GM21717 (cell line): ENCODE data around the gene DENND5B.
A peak's percentile ranks its signal among the peaks of the same experiment; 100 is the strongest.
"Not testable (repeated sequence)": the region's sequence is repeated elsewhere in the genome, so short reads cannot be mapped to it uniquely, and the experiment has no call there.

Experiments
- ATAC-seq: cut with Tn5 transposase; IDR thresholded peaks from one replicate; pipeline ENCODE4 v1.9.1; 2021; ENCODE audit warnings: mild to moderate bottlenecking, moderate library complexity; ENCODE audit not compliant: unreplicated experiment

The DENND5B gene

DNA sequence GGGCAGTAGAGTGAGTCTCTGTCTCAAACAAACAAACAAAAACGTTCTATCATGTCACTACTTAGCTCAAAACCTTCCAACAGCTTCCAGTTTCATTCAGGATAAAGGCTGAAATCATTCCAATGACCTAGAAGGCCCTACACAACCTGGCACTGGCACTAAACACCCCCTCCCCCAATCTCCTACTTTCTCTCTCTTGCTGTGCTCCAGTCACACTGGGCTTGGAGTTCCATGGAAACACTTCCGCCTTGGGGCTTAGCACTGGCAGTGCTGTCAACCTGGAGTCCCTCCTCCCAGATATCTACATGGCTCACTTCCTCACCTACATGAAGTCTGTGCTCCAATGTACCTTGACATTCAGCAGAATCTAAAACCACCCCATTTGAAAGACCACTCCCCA lies 199.9 kb downstream of the DENND5B start:
- ATAC-seq, result no peak

GRCh38 chr12:31388713-31389112 lies 202.2 kb downstream of the DENND5B start:
- no peak for ATAC-seq

DNA sequence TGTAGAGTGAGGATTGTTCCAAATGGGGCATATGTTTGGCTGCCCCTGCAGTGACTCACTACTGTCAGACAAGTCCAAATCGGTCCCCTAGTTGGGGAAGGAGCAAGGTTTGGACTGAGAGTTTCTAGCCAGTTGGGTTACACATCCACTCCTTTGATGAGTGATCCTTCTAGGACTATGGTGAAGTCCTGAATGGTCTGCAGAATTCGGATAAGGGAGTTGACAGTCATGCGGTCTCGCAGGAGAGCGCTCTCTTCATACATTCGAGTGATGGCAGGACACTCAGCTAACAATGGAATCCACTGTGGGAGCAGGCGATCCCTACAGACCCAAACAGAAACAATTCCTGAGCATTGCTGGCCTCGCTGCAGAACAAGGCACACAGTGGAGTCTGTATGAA lies 203.5 kb downstream of the DENND5B start:
- ATAC-seq, result no peak

GRCh38 chr12:31387011-31387410 lies 203.9 kb downstream of the DENND5B start:
- no peak for ATAC-seq

- ATAC-seq, result no peak
Observed at GRCh38 chr12:31386364-31386777, 204.6 kb downstream of the DENND5B start.

- ATAC-seq, result not testable (repeated sequence)
Observed at GRCh38 chr12:31377210-31377609, 213.7 kb downstream of the DENND5B start.

- not testable (repeated sequence) for ATAC-seq
Observed at GRCh38 chr12:31375422-31375821, 215.5 kb downstream of the DENND5B start.

- no peak for ATAC-seq
Observed at GRCh38 chr12:31371256-31371620, 219.7 kb downstream of the DENND5B start.

DNA sequence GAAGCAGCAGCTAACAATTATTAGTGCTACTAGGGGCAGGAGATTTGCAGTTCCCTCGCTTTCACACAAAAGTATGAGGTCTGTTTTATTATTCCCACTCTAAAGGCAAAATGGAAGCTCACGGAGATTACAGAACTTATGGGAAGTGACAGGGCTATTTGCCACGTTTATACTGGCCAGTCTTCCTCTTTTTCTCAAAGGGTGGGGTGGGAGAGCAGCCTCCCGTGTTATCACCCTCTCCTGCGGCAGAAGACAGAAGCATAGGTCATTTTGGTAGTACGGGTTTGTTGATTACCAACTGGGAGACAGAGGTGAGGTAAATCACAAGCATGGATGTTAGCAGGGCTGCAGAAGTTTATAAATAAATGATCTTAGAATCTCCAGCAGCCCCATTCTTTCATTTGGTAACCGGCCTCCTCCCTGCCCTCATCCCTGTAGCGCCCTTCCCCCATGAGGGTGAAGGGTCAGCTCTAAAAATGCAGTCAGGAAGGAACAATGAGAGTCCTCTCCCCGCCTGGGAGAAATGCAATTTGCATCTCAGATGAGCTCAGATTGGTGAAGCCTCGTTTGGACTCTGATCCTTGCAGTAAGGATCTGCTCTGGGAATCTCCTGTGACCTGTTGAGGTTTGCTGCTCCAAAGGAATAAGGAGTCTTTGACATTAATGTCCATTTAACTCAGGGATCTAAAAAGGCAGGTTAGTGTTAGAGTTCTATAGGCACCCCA lies 220.2 kb downstream of the DENND5B start:
- no peak for ATAC-seq

- no peak for ATAC-seq
Observed at GRCh38 chr12:31369712-31370521, 221.0 kb downstream of the DENND5B start.

GRCh38 chr12:31368666-31369361 lies 222.1 kb downstream of the DENND5B start:
- no peak for ATAC-seq

DNA sequence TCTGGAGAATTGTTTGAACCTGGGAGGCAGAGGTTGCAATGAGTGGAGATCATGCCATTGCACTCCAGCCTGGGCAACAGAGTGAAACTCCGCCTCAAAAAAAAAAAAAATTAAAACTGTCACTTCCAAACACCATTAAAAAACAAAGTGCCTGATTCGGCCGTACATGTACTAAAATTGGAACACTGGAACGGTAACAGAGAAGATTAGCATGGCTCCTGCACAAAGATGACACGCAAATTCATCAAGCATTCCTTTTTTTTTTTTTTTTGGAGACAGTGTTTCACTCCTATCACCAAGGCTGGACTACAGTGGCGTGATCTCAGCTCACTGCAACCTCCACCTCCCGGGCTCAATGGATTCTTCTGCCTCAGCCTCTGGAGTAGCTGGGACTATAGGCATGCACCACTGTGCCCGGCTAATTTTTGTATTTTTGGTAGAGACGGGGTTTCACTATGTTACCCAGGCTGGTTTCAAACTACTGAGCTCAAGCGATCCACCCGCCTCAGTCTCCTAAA lies 224.8 kb downstream of the DENND5B start:
- ATAC-seq, result no peak

GRCh38 chr12:31363831-31364230 lies 227.1 kb downstream of the DENND5B start:
- ATAC-seq, result no peak

- peak; percentile 16 for ATAC-seq
Observed at GRCh38 chr12:31363416-31363809, 227.5 kb downstream of the DENND5B start.

GRCh38 chr12:31362759-31363415 lies 228.0 kb downstream of the DENND5B start:
- ATAC-seq, result peak; percentile 71

- peak; percentile 23 for ATAC-seq
Observed at GRCh38 chr12:31362115-31362758, 228.7 kb downstream of the DENND5B start.

DNA sequence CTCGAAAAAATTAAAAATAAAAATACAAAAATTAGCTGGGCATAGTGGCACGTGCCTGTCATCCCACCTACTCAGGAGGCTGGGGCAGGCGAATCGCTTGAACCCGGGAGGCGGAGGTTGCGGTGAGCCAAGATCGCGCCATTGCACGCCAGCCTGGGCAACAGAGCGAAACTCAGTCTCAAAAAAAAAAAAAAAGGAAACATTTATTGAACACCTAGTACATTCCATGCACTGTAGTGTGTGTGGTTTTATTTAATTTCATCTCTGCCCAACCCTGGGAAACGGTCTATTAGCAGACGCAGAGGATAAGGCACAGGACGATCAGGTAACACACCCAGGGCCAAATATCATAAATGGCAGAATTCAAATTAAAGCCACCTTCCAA lies 229.2 kb downstream of the DENND5B start:
- no peak for ATAC-seq

GRCh38 chr12:31355747-31356107 lies 235.2 kb downstream of the DENND5B start:
- no peak for ATAC-seq

DNA sequence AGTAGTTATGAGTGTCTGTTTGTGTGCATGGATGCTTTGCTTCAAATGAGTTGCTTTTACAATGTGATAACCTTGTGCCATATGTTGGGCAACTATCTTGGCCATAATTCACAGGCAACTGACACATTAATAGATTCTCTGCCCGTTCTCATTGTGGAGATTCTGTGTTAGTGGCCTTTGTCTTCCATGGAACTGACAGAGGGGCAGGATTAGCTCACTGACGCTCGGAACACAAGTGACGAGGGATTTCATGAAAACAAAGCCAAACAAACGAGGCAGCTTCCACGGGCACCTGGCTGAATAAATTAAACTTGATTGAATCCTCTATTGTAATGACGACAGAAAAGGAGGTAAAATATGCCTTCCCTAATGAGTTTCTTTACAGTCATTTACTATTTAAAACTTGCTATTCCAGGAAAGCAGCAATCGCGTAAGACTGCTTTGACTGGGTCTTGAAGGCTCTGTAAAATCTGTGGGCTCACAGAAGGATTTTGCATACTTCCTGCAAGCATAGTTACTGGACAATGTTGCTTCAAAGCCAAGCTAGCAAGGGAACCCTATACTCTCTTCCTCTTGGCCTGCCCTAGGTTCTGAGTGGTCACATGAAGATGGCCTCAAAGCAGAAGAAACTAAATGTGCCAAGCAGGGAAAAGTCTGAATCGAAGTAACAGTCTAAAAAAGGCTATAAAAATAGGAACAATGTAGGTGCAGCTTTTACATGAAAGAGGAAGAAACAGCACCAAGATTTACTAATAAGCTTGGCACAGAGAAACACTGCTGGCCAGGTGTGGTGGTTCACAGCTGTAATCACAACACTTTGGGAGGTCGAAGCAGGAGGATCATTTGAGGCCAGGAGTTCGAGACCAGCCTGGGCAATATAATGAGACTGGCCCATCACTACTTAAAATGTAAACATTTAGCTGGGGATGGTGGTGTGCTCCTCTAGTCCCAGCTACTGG lies 236.9 kb downstream of the DENND5B start:
- ATAC-seq, result no peak
